Measurements from ENCODE around the gene CLEC18C. TPM values are rescaled to one million over a fixed set of nuclear protein-coding genes. Genes with fewer than 3 reads are reported as not detected.

CLEC18C gene
- polyA plus RNA-seq, 1 of the 3 experiments (the other 2 are of a cell fraction): 0.08 TPM

DNA sequence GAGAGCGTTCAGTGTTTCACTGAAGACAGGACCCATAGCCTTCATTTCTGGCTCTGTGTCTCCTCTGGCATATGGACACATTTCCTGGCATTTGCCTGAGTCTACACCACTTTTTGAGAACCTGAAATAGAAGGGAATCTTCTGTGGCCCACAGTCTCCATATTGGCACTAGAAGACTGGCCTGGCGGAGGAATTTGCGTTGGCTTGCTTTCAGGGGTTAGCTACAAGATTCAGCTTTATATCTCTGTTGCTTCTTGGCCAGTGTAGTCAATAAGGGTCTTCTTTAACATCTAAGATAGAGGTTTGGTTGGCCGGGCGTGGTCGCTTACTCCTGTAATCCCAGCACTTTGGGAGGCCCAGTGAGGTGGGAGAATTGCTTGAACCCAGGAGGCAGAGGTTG lies 12.8 kb upstream of the CLEC18C start:
- WGBS (ENCODE audit: low lambda C conversion rate): 98% methylated on average over 6 of the region's 6 CpGs
- ChIA-PET POLR2A (no interaction called here), CTCF (interaction anchor here (1.2 kb wide), 1 partner anchor 91 kb away, joined by 3 read pairs; the partner anchor contains the start of gene EXOSC6)

DNA sequence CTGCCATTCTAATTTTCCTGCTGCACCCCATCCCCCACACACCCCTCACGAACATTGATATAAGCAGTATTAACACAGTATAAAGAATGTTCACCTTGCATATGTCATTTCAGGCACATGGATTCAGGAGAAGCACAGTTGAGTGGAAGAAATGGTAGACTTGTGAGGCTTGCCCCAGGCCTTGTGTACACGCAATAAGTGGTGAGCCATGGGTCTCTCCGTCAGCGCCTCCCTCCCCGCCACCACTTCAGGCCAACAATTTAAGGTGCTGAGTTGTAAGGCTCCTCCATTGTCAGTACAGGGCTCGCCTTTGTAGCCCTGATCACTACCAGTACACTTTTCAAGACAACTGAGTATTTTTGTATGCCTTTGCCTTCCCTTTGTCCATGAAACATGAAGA lies 12.2 kb upstream of the CLEC18C start:
- no peak overlapping the region for H3K4me2 ChIP-seq
- H3K79me2 ChIP-seq (ENCODE audit: insufficient read depth): no peaks in the 10 kb centered on the region
- peaks cover 3 to 4% of the 10 kb centered on the region in 2 experiments; a peak in 1 of 4 replicates for H3K4me1 ChIP-seq (ENCODE audit: control insufficient read depth in 1 of 2, insufficient read depth in 2 of 2, low read depth in 1 of 2, low read length in 1 of 2)
- no peak overlapping the region for H3K4me3 ChIP-seq (ENCODE audit: low read depth in 2 of 2, low read length in 1 of 2)
- ChIA-PET POLR2A (no interaction called here), CTCF (interaction anchor here (1.2 kb wide), 1 partner anchor 90 kb away, joined by 3 read pairs; the partner anchor contains the start of gene EXOSC6)
- peaks cover 12 to 53% of the 10 kb centered on the region in 2 experiments for H3K36me3 ChIP-seq (replicated peaks in 1 of 2; ENCODE audit: control insufficient read depth in 1 of 2, insufficient read depth in 2 of 2, low read length in 1 of 2)
- no peak for DNase-seq
- no peaks in the 10 kb centered on the region for H4K20me1 ChIP-seq (ENCODE audit: insufficient read depth)
- H3K27ac ChIP-seq (ENCODE audit: low read depth in 2 of 2, low read length in 1 of 2): no peak overlapping the region
- H3F3A ChIP-seq (replicated peaks; ENCODE audit: insufficient read depth): peaks cover 8% of the 10 kb centered on the region
- WGBS (ENCODE audit: low lambda C conversion rate): 87% methylated on average over 6 of the region's 6 CpGs
- H2AFZ ChIP-seq (ENCODE audit: low read depth): no peak overlapping the region
- no peaks in the 10 kb centered on the region for H3K9me2 ChIP-seq
- no peaks in the 10 kb centered on the region for H3K9me3 ChIP-seq
- no peaks in the 10 kb centered on the region for H3K27me3 ChIP-seq (ENCODE audit: insufficient read depth)
- H3K9ac ChIP-seq: no peak overlapping the region
- TF ChIP-seq RFX5 (IDR thresholded peaks at IDR 0.05; ENCODE audit: low read length): no peak
- no peak for TF ChIP-seq EP300 (IDR thresholded peaks at IDR 0.05; ENCODE audit: borderline replicate concordance in 1 of 2, low read depth in 1 of 2, low read length in 1 of 2)
- TF ChIP-seq, protein P1, sequence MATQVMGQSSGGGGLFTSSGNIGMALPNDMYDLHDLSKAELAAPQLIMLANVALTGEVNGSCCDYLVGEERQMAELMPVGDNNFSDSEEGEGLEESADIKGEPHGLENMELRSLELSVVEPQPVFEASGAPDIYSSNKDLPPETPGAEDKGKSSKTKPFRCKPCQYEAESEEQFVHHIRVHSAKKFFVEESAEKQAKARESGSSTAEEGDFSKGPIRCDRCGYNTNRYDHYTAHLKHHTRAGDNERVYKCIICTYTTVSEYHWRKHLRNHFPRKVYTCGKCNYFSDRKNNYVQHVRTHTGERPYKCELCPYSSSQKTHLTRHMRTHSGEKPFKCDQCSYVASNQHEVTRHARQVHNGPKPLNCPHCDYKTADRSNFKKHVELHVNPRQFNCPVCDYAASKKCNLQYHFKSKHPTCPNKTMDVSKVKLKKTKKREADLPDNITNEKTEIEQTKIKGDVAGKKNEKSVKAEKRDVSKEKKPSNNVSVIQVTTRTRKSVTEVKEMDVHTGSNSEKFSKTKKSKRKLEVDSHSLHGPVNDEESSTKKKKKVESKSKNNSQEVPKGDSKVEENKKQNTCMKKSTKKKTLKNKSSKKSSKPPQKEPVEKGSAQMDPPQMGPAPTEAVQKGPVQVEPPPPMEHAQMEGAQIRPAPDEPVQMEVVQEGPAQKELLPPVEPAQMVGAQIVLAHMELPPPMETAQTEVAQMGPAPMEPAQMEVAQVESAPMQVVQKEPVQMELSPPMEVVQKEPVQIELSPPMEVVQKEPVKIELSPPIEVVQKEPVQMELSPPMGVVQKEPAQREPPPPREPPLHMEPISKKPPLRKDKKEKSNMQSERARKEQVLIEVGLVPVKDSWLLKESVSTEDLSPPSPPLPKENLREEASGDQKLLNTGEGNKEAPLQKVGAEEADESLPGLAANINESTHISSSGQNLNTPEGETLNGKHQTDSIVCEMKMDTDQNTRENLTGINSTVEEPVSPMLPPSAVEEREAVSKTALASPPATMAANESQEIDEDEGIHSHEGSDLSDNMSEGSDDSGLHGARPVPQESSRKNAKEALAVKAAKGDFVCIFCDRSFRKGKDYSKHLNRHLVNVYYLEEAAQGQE (IDR thresholded peaks at IDR 0.05; ENCODE audit: low read depth, low read length): no peak
- TF ChIP-seq, protein P2, sequence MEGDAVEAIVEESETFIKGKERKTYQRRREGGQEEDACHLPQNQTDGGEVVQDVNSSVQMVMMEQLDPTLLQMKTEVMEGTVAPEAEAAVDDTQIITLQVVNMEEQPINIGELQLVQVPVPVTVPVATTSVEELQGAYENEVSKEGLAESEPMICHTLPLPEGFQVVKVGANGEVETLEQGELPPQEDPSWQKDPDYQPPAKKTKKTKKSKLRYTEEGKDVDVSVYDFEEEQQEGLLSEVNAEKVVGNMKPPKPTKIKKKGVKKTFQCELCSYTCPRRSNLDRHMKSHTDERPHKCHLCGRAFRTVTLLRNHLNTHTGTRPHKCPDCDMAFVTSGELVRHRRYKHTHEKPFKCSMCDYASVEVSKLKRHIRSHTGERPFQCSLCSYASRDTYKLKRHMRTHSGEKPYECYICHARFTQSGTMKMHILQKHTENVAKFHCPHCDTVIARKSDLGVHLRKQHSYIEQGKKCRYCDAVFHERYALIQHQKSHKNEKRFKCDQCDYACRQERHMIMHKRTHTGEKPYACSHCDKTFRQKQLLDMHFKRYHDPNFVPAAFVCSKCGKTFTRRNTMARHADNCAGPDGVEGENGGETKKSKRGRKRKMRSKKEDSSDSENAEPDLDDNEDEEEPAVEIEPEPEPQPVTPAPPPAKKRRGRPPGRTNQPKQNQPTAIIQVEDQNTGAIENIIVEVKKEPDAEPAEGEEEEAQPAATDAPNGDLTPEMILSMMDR (IDR thresholded peaks at IDR 0.05): no peak
- no peak for TF ChIP-seq GATA2 (CRISPR knock-in tag; IDR thresholded peaks at IDR 0.05)
- no peak for TF ChIP-seq YY1 (IDR thresholded peaks at IDR 0.05; ENCODE audit: low read depth)
- TF ChIP-seq RAD21 (IDR thresholded peaks at IDR 0.05; ENCODE audit: low read length): no peak
- TF ChIP-seq, protein P3, sequence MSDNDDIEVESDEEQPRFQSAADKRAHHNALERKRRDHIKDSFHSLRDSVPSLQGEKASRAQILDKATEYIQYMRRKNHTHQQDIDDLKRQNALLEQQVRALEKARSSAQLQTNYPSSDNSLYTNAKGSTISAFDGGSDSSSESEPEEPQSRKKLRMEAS (IDR thresholded peaks at IDR 0.05; ENCODE audit: low read depth): no peak

More for the DNA sequence above, 12.8 kb upstream of the CLEC18C start:
- DNase-seq: no peak
- no peaks in the 10 kb centered on the region for H3K27me3 ChIP-seq (ENCODE audit: insufficient read depth)
- no peak overlapping the region for H3K4me3 ChIP-seq (ENCODE audit: low read depth in 2 of 2, low read length in 1 of 2)
- H3K36me3 ChIP-seq (replicated peaks in 1 of 2; ENCODE audit: control insufficient read depth in 1 of 2, insufficient read depth in 2 of 2, low read length in 1 of 2): peaks cover 17 to 57% of the 10 kb centered on the region in 2 experiments
- no peak overlapping the region for H3K9ac ChIP-seq
- H3K9me3 ChIP-seq: no peaks in the 10 kb centered on the region
- no peaks in the 10 kb centered on the region for H3K79me2 ChIP-seq (ENCODE audit: insufficient read depth)
- no peak for TF ChIP-seq JUND (IDR thresholded peaks at IDR 0.05)
- TF ChIP-seq TAF1 (IDR thresholded peaks at IDR 0.05; ENCODE audit: borderline replicate concordance, low read depth, low read length): no peak
- TF ChIP-seq RFX5 (IDR thresholded peaks at IDR 0.05; ENCODE audit: low read length): no peak
- TF ChIP-seq, protein P4, sequence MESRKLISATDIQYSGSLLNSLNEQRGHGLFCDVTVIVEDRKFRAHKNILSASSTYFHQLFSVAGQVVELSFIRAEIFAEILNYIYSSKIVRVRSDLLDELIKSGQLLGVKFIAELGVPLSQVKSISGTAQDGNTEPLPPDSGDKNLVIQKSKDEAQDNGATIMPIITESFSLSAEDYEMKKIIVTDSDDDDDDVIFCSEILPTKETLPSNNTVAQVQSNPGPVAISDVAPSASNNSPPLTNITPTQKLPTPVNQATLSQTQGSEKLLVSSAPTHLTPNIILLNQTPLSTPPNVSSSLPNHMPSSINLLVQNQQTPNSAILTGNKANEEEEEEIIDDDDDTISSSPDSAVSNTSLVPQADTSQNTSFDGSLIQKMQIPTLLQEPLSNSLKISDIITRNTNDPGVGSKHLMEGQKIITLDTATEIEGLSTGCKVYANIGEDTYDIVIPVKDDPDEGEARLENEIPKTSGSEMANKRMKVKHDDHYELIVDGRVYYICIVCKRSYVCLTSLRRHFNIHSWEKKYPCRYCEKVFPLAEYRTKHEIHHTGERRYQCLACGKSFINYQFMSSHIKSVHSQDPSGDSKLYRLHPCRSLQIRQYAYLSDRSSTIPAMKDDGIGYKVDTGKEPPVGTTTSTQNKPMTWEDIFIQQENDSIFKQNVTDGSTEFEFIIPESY (IDR thresholded peaks at IDR 0.05; ENCODE audit: borderline replicate concordance, low read depth): no peak
- TF ChIP-seq, protein P2 (IDR thresholded peaks at IDR 0.05): no peak
- TF ChIP-seq, protein P5, sequence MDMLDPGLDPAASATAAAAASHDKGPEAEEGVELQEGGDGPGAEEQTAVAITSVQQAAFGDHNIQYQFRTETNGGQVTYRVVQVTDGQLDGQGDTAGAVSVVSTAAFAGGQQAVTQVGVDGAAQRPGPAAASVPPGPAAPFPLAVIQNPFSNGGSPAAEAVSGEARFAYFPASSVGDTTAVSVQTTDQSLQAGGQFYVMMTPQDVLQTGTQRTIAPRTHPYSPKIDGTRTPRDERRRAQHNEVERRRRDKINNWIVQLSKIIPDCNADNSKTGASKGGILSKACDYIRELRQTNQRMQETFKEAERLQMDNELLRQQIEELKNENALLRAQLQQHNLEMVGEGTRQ (IDR thresholded peaks at IDR 0.05; ENCODE audit: borderline replicate concordance, low read depth, low read length): no peak
- TF ChIP-seq GABPA (IDR thresholded peaks at IDR 0.05; ENCODE audit: low read depth): no peak
- H3K4me2 ChIP-seq: no peak overlapping the region
- H3F3A ChIP-seq (replicated peaks; ENCODE audit: insufficient read depth): peaks cover 8% of the 10 kb centered on the region
- no peak overlapping the region for H2AFZ ChIP-seq (ENCODE audit: low read depth)
- H3K27ac ChIP-seq (ENCODE audit: low read depth in 2 of 2, low read length in 1 of 2): no peak overlapping the region
- H3K9me2 ChIP-seq: no peaks in the 10 kb centered on the region
- no peaks in the 10 kb centered on the region for H4K20me1 ChIP-seq (ENCODE audit: insufficient read depth)
- 0 out of 4 replicates have a peak, but pooled peaks cover 0 to 4% of the 10 kb centered on the region in 2 experiments for H3K4me1 ChIP-seq (ENCODE audit: control insufficient read depth in 1 of 2, insufficient read depth in 2 of 2, low read depth in 1 of 2, low read length in 1 of 2)

All from SK-N-SH (cell line).